Liver (tissue), 3 donors: ENCODE results near the gene C15orf62.

ENCODE experiments used
- EGR1 ChIP-seq, 2 donors: IDR thresholded peaks; 2 replicates each; pipeline ENCODE4 v1.6.1; 2016 to 2018; ENCODE audit warnings: antibody characterized with exemption in 2 of 2, low read depth in 2 of 2
- MAX ChIP-seq: IDR thresholded peaks from 2 replicates; pipeline ENCODE4 v1.6.1; 2016; ENCODE audit warnings: antibody characterized with exemption
- RAD21 ChIP-seq, 2 donors: IDR thresholded peaks; 2 replicates each; pipeline ENCODE4 v1.6.1; 2016; ENCODE audit warnings: antibody characterized with exemption in 2 of 2, mild to moderate bottlenecking in 2 of 2
- RXRA ChIP-seq, 2 donors: IDR thresholded peaks; 2 replicates each; pipeline ENCODE4 v1.6.1; 2017 to 2018; ENCODE audit warnings: antibody characterized with exemption in 2 of 2, mild to moderate bottlenecking in 1 of 2
- TF ChIP-seq, protein P1 (sequence below): fragments of 150-350 bp; IDR thresholded peaks from 2 replicates; pipeline ENCODE4 v1.5.1; 2017; ENCODE audit warnings: improper control_type of control experiment, low read depth, low read length; ENCODE audit not compliant: missing input control
- donor health status: healthy.
- donor health status: healthy.

DNA sequence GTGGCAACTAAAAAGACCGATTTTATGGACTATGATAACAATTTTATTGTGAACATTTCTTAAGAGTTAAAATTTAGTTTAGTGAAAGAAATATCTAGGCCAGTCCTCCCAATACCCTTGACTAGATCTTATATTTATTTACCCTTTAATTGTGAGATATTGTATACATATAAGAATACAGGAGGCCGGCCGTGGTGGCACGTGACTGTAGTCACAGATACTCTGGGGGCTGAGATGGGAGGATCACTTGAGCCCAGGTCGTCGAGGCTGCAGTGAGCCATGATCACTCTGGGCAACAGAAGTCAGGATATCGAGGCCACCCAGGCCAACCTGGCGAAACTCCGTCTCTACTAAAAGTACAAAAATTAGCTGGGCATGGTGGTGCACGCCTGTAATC is 14.0 kb upstream of the C15orf62 start:
- TF ChIP-seq RAD21 (IDR thresholded peaks at IDR 0.05), result no peak
- TF ChIP-seq, protein P1, sequence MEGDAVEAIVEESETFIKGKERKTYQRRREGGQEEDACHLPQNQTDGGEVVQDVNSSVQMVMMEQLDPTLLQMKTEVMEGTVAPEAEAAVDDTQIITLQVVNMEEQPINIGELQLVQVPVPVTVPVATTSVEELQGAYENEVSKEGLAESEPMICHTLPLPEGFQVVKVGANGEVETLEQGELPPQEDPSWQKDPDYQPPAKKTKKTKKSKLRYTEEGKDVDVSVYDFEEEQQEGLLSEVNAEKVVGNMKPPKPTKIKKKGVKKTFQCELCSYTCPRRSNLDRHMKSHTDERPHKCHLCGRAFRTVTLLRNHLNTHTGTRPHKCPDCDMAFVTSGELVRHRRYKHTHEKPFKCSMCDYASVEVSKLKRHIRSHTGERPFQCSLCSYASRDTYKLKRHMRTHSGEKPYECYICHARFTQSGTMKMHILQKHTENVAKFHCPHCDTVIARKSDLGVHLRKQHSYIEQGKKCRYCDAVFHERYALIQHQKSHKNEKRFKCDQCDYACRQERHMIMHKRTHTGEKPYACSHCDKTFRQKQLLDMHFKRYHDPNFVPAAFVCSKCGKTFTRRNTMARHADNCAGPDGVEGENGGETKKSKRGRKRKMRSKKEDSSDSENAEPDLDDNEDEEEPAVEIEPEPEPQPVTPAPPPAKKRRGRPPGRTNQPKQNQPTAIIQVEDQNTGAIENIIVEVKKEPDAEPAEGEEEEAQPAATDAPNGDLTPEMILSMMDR, result no peak
- no peak for TF ChIP-seq RXRA (IDR thresholded peaks at IDR 0.05)
- TF ChIP-seq MAX, result no peak
- no peak for TF ChIP-seq EGR1 (IDR thresholded peaks at IDR 0.05; ENCODE audit: low read depth in 2 of 2)
